ENCODE results near the gene PPDPF. TPM values are rescaled to one million over a fixed set of nuclear protein-coding genes. Genes with fewer than 3 reads are reported as not detected.

Gene PPDPF
- total RNA-seq, 1 donor from 2014 or later = 251 TPM

DNA sequence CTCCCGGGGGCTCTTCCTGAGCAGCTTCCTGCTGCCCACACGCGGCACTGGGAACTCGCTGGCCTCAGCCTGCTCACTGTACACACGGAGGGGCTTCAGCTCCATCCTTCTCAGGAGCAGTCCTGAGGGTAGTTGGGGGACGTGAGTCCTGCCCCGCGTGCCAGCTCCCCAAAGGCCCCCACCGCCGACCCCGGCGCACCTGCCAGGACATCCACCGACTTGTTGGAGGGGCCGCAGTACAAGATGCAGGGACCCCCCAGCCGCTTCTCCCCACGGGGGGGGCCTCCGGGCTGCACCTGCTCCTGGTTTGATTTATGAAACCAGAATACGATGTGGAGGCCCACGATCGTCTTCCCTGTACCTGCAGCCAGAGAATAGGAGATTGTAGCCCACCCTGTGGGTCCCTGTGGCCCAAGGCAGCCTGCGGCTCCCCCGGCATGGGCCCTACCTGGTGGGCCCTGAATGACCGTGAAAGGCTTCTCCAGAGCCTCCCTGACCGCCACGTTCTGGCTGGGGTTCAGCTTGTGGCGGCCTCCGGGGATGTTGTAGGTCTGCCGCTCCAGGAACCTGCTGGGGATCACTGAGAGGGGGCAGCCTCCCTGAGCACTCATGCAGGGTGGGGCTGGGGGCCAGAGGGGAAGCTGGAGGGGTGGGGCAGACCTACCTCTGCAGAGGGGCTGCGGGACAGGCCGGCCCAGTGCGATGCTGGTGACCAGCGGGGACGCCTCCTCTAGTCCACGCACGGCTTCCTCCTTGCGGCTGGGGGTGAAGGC, 41.2 kb downstream of the PPDPF start:
- Histone ChIP-seq H3K27me3 (ENCODE audit: insufficient read depth, low read length) (no peaks in the 10 kb centered on the region), H3K4me1 (ENCODE audit: insufficient read depth, low read length) (no peaks in the 10 kb centered on the region), H3K9ac (ENCODE audit: low read length) (no peak overlapping the region), H3K4me3 (ENCODE audit: insufficient read depth, low read depth, low read length) (no peak overlapping the region), H4K20me1 (ENCODE audit: insufficient read depth, low read length) (no peaks in the 10 kb centered on the region), H3K27ac (ENCODE audit: low read depth, low read length) (no peak overlapping the region), H3K79me2 (ENCODE audit: insufficient read depth, low read length) (no peaks in the 10 kb centered on the region), H3K4me2 (ENCODE audit: low read length) (no peak overlapping the region), H3K9me3 (ENCODE audit: insufficient read depth, low read depth, low read length) (no peaks in the 10 kb centered on the region), H2AFZ (ENCODE audit: low read depth, low read length) (no peak overlapping the region), H3K36me3 (ENCODE audit: insufficient read depth, low read length) (no peaks in the 10 kb centered on the region)
- peaks cover 5% of the 10 kb centered on the region for H3K36me3 Mint-ChIP-seq (ENCODE audit: low read depth, unreplicated experiment)
- no peaks in the 10 kb centered on the region for H3K4me1 Mint-ChIP-seq (ENCODE audit: low read depth, unreplicated experiment)
- TF ChIP-seq, protein P1, sequence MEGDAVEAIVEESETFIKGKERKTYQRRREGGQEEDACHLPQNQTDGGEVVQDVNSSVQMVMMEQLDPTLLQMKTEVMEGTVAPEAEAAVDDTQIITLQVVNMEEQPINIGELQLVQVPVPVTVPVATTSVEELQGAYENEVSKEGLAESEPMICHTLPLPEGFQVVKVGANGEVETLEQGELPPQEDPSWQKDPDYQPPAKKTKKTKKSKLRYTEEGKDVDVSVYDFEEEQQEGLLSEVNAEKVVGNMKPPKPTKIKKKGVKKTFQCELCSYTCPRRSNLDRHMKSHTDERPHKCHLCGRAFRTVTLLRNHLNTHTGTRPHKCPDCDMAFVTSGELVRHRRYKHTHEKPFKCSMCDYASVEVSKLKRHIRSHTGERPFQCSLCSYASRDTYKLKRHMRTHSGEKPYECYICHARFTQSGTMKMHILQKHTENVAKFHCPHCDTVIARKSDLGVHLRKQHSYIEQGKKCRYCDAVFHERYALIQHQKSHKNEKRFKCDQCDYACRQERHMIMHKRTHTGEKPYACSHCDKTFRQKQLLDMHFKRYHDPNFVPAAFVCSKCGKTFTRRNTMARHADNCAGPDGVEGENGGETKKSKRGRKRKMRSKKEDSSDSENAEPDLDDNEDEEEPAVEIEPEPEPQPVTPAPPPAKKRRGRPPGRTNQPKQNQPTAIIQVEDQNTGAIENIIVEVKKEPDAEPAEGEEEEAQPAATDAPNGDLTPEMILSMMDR (IDR thresholded peaks at IDR 0.05; ENCODE audit: insufficient read depth, low read depth, low read length) = no peak
- TF ChIP-seq EZH2 (IDR thresholded peaks at IDR 0.05; ENCODE audit: insufficient read depth, low read length) = no peak
- no peak overlapping the region for H3K27ac Mint-ChIP-seq (ENCODE audit: unreplicated experiment)
- no peak for FAIRE-seq
- H3K27me3 Mint-ChIP-seq (ENCODE audit: low read depth, unreplicated experiment) = no peaks in the 10 kb centered on the region
- H3K4me3 Mint-ChIP-seq (ENCODE audit: unreplicated experiment) = no peak overlapping the region
- no peak for DNase-seq (ENCODE audit: low read depth)
- H3K9me3 Mint-ChIP-seq (ENCODE audit: unreplicated experiment) = no peaks in the 10 kb centered on the region

GRCh38 chr20:63562461-63563224, 42.1 kb downstream of the PPDPF start:
- no peaks in the 10 kb centered on the region for H3K36me3 ChIP-seq (ENCODE audit: insufficient read depth, low read length)
- H3K4me3 Mint-ChIP-seq (ENCODE audit: unreplicated experiment) = no peak overlapping the region
- FAIRE-seq (no peak), DNase-seq (ENCODE audit: low read depth) (no peak)
- no peak overlapping the region for H3K27ac Mint-ChIP-seq (ENCODE audit: unreplicated experiment)
- H3K79me2 ChIP-seq (ENCODE audit: insufficient read depth, low read length) = no peaks in the 10 kb centered on the region
- TF ChIP-seq, protein P1 (IDR thresholded peaks at IDR 0.05; ENCODE audit: insufficient read depth, low read depth, low read length) = no peak
- TF ChIP-seq EZH2 (IDR thresholded peaks at IDR 0.05; ENCODE audit: insufficient read depth, low read length) = no peak
- H2AFZ ChIP-seq (ENCODE audit: low read depth, low read length) = no peak overlapping the region
- no peaks in the 10 kb centered on the region for H3K4me1 Mint-ChIP-seq (ENCODE audit: low read depth, unreplicated experiment)
- H3K9me3 Mint-ChIP-seq (ENCODE audit: unreplicated experiment) = no peaks in the 10 kb centered on the region
- no peaks in the 10 kb centered on the region for H3K27me3 Mint-ChIP-seq (ENCODE audit: low read depth, unreplicated experiment)
- H3K36me3 Mint-ChIP-seq (ENCODE audit: low read depth, unreplicated experiment) = peaks cover 5% of the 10 kb centered on the region
- H3K4me2 ChIP-seq (ENCODE audit: low read length) = no peak overlapping the region
- H3K4me1 ChIP-seq (ENCODE audit: insufficient read depth, low read length) = no peaks in the 10 kb centered on the region
- H3K9ac ChIP-seq (ENCODE audit: low read length) = no peak overlapping the region
- H4K20me1 ChIP-seq (ENCODE audit: insufficient read depth, low read length) = peaks cover 2% of the 10 kb centered on the region
- H3K27ac ChIP-seq (ENCODE audit: low read depth, low read length) = no peak overlapping the region
- no peaks in the 10 kb centered on the region for H3K9me3 ChIP-seq (ENCODE audit: insufficient read depth, low read depth, low read length)
- no peak overlapping the region for H3K4me3 ChIP-seq (ENCODE audit: insufficient read depth, low read depth, low read length)
- H3K27me3 ChIP-seq (ENCODE audit: insufficient read depth, low read length) = no peaks in the 10 kb centered on the region

Data from astrocyte (in vitro differentiated cells and primary cell).